Osteoblast (primary cell): ENCODE results near the gene TRABD2A. TPM values are rescaled to one million over a fixed set of nuclear protein-coding genes. Genes with fewer than 3 reads are reported as not detected.
"Not testable (repeated sequence)": the region's sequence is repeated elsewhere in the genome, so short reads cannot be mapped to it uniquely, and the experiment has no call there.

ENCODE experiments used
- DNase-seq: peaks from one replicate; pipeline ENCODE4 v3.0.0; 2011; ENCODE audit warnings: low spot score, mixed read lengths; ENCODE audit not compliant: insufficient read length; ENCODE audit errors: missing footprints
- H2AFZ ChIP-seq: 2 replicates; pipeline ENCODE4 v1.6.0; 2011; ENCODE audit warnings: mild to moderate bottlenecking, low read length
- H3K27ac ChIP-seq: 2 replicates; pipeline ENCODE4 v1.5.1; 2011; ENCODE audit warnings: mild to moderate bottlenecking, low read depth, low read length, moderate library complexity
- H3K27me3 ChIP-seq: 2 replicates; pipeline ENCODE4 v1.6.0; 2012; ENCODE audit warnings: mild to moderate bottlenecking, control low read depth, inconsistent platforms, low read length, moderate library complexity; ENCODE audit not compliant: insufficient read depth
- H3K36me3 ChIP-seq: 2 replicates; pipeline ENCODE4 v1.5.1; 2011; ENCODE audit warnings: mild to moderate bottlenecking, low read length, control low read depth, moderate library complexity; ENCODE audit not compliant: insufficient read depth
- H3K4me1 ChIP-seq: 2 replicates; pipeline ENCODE4 v1.5.1; 2011; ENCODE audit warnings: mild to moderate bottlenecking, low read length, control low read depth, moderate library complexity; ENCODE audit not compliant: insufficient read depth
- H3K4me2 ChIP-seq: 2 replicates; pipeline ENCODE4 v1.6.0; 2011; ENCODE audit warnings: mild to moderate bottlenecking, low read length; ENCODE audit not compliant: insufficient read depth
- H3K4me3 ChIP-seq: fragments of 200-600 bp; sonication (generic); 3 replicates; pipeline ENCODE4 v1.5.1; 2012; ENCODE audit warnings: mild to moderate bottlenecking, low read length, inconsistent platforms; ENCODE audit not compliant: insufficient read depth
- H3K79me2 ChIP-seq: 2 replicates; pipeline ENCODE4 v1.6.0; 2012; ENCODE audit warnings: mild to moderate bottlenecking, low read length, control low read depth, inconsistent platforms; ENCODE audit not compliant: insufficient read depth
- H3K9me3 ChIP-seq: 2 replicates; pipeline ENCODE4 v1.5.1; 2011; ENCODE audit warnings: low read depth, low read length, control low read depth
- H4K20me1 ChIP-seq: 2 replicates; pipeline ENCODE4 v1.6.0; 2012; ENCODE audit warnings: mild to moderate bottlenecking, low read length, control low read depth; ENCODE audit not compliant: insufficient read depth
- CTCF ChIP-seq: IDR thresholded peaks from 2 replicates; pipeline ENCODE4 v1.5.1; 2011; ENCODE audit warnings: mild to moderate bottlenecking, low read depth, low read length, moderate library complexity; ENCODE audit errors: extremely low read depth
- total RNA-seq: library from RNA; depleted of rRNA; stranded (reverse); fragments of >200 nt; gene quantifications from 2 replicates; pipeline ENCODE4 v1.2.3, GENCODE V29; 2012

Gene TRABD2A
- total RNA-seq, 1 donor, result 2.9 TPM

GRCh38 chr2:84781942-84782716, 98.8 kb downstream of the TRABD2A start:
- Histone ChIP-seq H3K4me2 (no peak overlapping the region), H3K27ac (no peak overlapping the region), H3K79me2 (no peaks in the 10 kb centered on the region), H3K9me3 (no peaks in the 10 kb centered on the region), H3K4me3 (no peak overlapping the region), H4K20me1 (no peaks in the 10 kb centered on the region), H2AFZ (peak overlapping the region; percentile 24), H3K27me3 (no peaks in the 10 kb centered on the region), H3K4me1 (peaks cover 3% of the 10 kb centered on the region), H3K36me3 (no peaks in the 10 kb centered on the region)
- no peak for TF ChIP-seq CTCF
- no peak for DNase-seq

GRCh38 chr2:84779781-84780180, 101.1 kb downstream of the TRABD2A start:
- Histone ChIP-seq H3K27me3 (no peaks in the 10 kb centered on the region), H3K4me3 (no peak overlapping the region), H3K4me1 (peaks cover 3% of the 10 kb centered on the region), H2AFZ (no peak overlapping the region), H3K79me2 (no peaks in the 10 kb centered on the region), H3K4me2 (no peak overlapping the region), H4K20me1 (no peaks in the 10 kb centered on the region), H3K9me3 (no peaks in the 10 kb centered on the region), H3K36me3 (no peaks in the 10 kb centered on the region), H3K27ac (no peak overlapping the region)
- peak; percentile 8 for DNase-seq
- TF ChIP-seq CTCF, result no peak

GRCh38 chr2:84778911-84779690, 101.8 kb downstream of the TRABD2A start:
- no peak for TF ChIP-seq CTCF

GRCh38 chr2:84776011-84776410, 104.9 kb downstream of the TRABD2A start:
- no peaks in the 10 kb centered on the region for H3K4me1 ChIP-seq
- no peaks in the 10 kb centered on the region for H4K20me1 ChIP-seq
- no peaks in the 10 kb centered on the region for H3K36me3 ChIP-seq
- H3K79me2 ChIP-seq, result no peaks in the 10 kb centered on the region
- no peak overlapping the region for H3K4me3 ChIP-seq
- DNase-seq, result no peak
- no peaks in the 10 kb centered on the region for H3K27me3 ChIP-seq
- H3K4me2 ChIP-seq, result no peak overlapping the region
- H2AFZ ChIP-seq, result no peak overlapping the region
- no peaks in the 10 kb centered on the region for H3K9me3 ChIP-seq
- no peak for TF ChIP-seq CTCF
- H3K27ac ChIP-seq, result no peak overlapping the region

More at GRCh38 chr2:84778911-84779690, 101.8 kb downstream of the TRABD2A start:
- DNase-seq, result no peak
- Histone ChIP-seq H3K4me3 (no peak overlapping the region), H3K4me1 (peaks cover 3% of the 10 kb centered on the region), H4K20me1 (no peaks in the 10 kb centered on the region), H3K27me3 (no peaks in the 10 kb centered on the region), H3K79me2 (no peaks in the 10 kb centered on the region), H3K27ac (no peak overlapping the region), H3K9me3 (no peaks in the 10 kb centered on the region), H2AFZ (no peak overlapping the region), H3K36me3 (no peaks in the 10 kb centered on the region), H3K4me2 (no peak overlapping the region)

GRCh38 chr2:84773562-84773961, 107.3 kb downstream of the TRABD2A start:
- not testable (repeated sequence) for H3K4me1 ChIP-seq, H3K4me3 ChIP-seq, H3K9me3 ChIP-seq, H4K20me1 ChIP-seq, H3K27me3 ChIP-seq, H2AFZ ChIP-seq, H3K79me2 ChIP-seq, DNase-seq, H3K36me3 ChIP-seq, H3K27ac ChIP-seq, H3K4me2 ChIP-seq
